Calu3 (cell line): ENCODE data around the gene ZNF8. TPM values are rescaled to one million over a fixed set of nuclear protein-coding genes. Genes with fewer than 3 reads are reported as not detected.

ENCODE experiments used
- Bru-seq: library from RNA; stranded (reverse); fragments of 400-500 nt; gene quantifications from one replicate; lab custom pipeline; 2021; lab: Mats Ljungman, UMichigan
- BruChase-seq, 2 experiments: library from RNA; stranded (reverse); fragments of 400-500 nt; gene quantifications; one replicate each; lab custom pipeline; 2021; lab: Mats Ljungman, UMichigan
- BruUV-seq: library from RNA; stranded (reverse); fragments of 400-500 nt; replicated peaks from 2 replicates; lab custom pipeline; 2021; lab: Mats Ljungman, UMichigan
- CTCF ChIA-PET: fragments of 300-600 bp; sonication (Branson Sonifier 250); formaldehyde crosslinking; loops from one replicate; lab custom pipeline; 2022; ENCODE audit warnings: antibody characterized with exemption; lab: Charles Lee
- DNase-seq: peaks from one replicate; pipeline ENCODE4 v3.0.0; 2022
- H3K27ac Mint-ChIP-seq: one replicate; pipeline ENCODE4 v1.8.0; 2022; ENCODE audit warnings: mixed read lengths; ENCODE audit not compliant: unreplicated experiment
- H3K27me3 Mint-ChIP-seq: one replicate; pipeline ENCODE4 v1.8.0; 2022; ENCODE audit warnings: mixed read lengths; ENCODE audit not compliant: unreplicated experiment
- H3K36me3 Mint-ChIP-seq: one replicate; pipeline ENCODE4 v1.8.0; 2022; ENCODE audit warnings: mild to moderate bottlenecking, moderate library complexity, mixed read lengths; ENCODE audit not compliant: insufficient read depth, unreplicated experiment
- H3K4me1 Mint-ChIP-seq: one replicate; pipeline ENCODE4 v1.8.0; 2022; ENCODE audit warnings: mild to moderate bottlenecking, low read depth, mixed read lengths; ENCODE audit not compliant: unreplicated experiment
- H3K4me3 Mint-ChIP-seq: one replicate; pipeline ENCODE4 v1.8.0; 2022; ENCODE audit warnings: mild to moderate bottlenecking, low read depth, moderate library complexity, mixed read lengths; ENCODE audit not compliant: unreplicated experiment
- H3K9me3 Mint-ChIP-seq: one replicate; pipeline ENCODE4 v1.8.0; 2022; ENCODE audit warnings: low read depth, mixed read lengths; ENCODE audit not compliant: unreplicated experiment
- CTCF ChIP-seq: fragments of 200-600 bp; IDR thresholded peaks from one replicate; pipeline ENCODE4 v1.8.0; 2022; ENCODE audit warnings: antibody characterized with exemption; ENCODE audit not compliant: unreplicated experiment
- intact Hi-C: fragments of 100-400 bp; cut with micrococcal nuclease; formaldehyde crosslinking; loops from one replicate; pipeline ENCODE4 v1.10.0; 2022; ENCODE audit not compliant: unreplicated experiment
- long read RNA-seq: library from polyadenylated mRNA; stranded (forward); transcript quantifications from one replicate; pipeline ENCODE4 v2.0.0, GENCODE V29; 2022
- total RNA-seq: library from RNA; stranded (reverse); gene quantifications from 2 replicates; pipeline ENCODE4 v1.2.3, GENCODE V29; 2022

The ZNF8 gene
- total RNA-seq (12.1 and 12.8 TPM in 2 replicates), Bru-seq, nascent RNA (percentile 81 among the genes with signal in this experiment), BruChase-seq, experiment 1, labeled RNA remaining after a 6-hour chase (percentile 93 among the genes with signal in this experiment), BruChase-seq, experiment 2, labeled RNA remaining after a 2-hour chase (percentile 97 among the genes with signal in this experiment)
- long read RNA-seq, full-length matches to known transcripts: 2 of 3 reads
- long read RNA-seq, partial matches to known transcripts: 0 of 3 reads
- long read RNA-seq, other reads (novel, unspliced or antisense): 1 of 3 reads

GRCh38 chr19:58278541-58279041 is at the start of gene ZNF8:
ZNF8 (plus strand) TSS chr19:58278955; CDS start chr19:58279082, 127 bp downstream.
- peaks cover 57% of the 10 kb centered on the region for H3K36me3 Mint-ChIP-seq
- H3K27ac Mint-ChIP-seq: peak within 1 kb of the TSS; percentile 96
- no TSS peak for BruUV-seq
- no peaks in the 10 kb centered on the region for H3K27me3 Mint-ChIP-seq
- DNase-seq: peak; percentile 99
- TF ChIP-seq CTCF: no peak
- H3K9me3 Mint-ChIP-seq: peaks cover 18% of the 10 kb centered on the region
- intact Hi-C loops: loop anchor here (1.0 kb wide), 1 partner anchor 27 kb away; the partner anchor contains the start of gene ERVK3-1
- peak within 1 kb of the TSS; percentile 96 for H3K4me3 Mint-ChIP-seq
- CTCF ChIA-PET: interaction anchor here (1.0 kb wide), 1 partner anchor 276 kb away, joined by 3 read pairs; the partner anchor contains the start of gene CHMP2A
- H3K4me1 Mint-ChIP-seq: peaks cover 10% of the 10 kb centered on the region

GRCh38 chr19:58229255-58229639 is 49.5 kb upstream of the ZNF8 start:
- Mint-ChIP-seq H3K9me3 (peaks cover 27% of the 10 kb centered on the region), H3K36me3 (peaks cover 62% of the 10 kb centered on the region), H3K27ac (peak overlapping the region; percentile 66), H3K4me1 (peaks cover 18% of the 10 kb centered on the region), H3K4me3 (peak overlapping the region; percentile 86), H3K27me3 (no peaks in the 10 kb centered on the region)
- no TSS peak for BruUV-seq
- intact Hi-C loops: no loop called here
- CTCF ChIA-PET: no interaction called here
- DNase-seq: peak; percentile 31
- peak; percentile 25 for TF ChIP-seq CTCF

GRCh38 chr19:58237324-58237723 is 41.4 kb upstream of the ZNF8 start:
- no peak overlapping the region for H3K4me3 Mint-ChIP-seq
- BruUV-seq: no TSS peak
- intact Hi-C loops: no loop called here
- H3K9me3 Mint-ChIP-seq: peaks cover 20% of the 10 kb centered on the region
- no peak for TF ChIP-seq CTCF
- no peak overlapping the region for H3K27ac Mint-ChIP-seq
- H3K36me3 Mint-ChIP-seq: peaks cover 78% of the 10 kb centered on the region
- CTCF ChIA-PET: interaction anchor here (0.6 kb wide), 1 partner anchor 16 kb away, joined by 3 read pairs; no protein-coding TSS in a partner anchor
- H3K4me1 Mint-ChIP-seq: no peaks in the 10 kb centered on the region
- no peaks in the 10 kb centered on the region for H3K27me3 Mint-ChIP-seq
- DNase-seq: no peak

GRCh38 chr19:58243351-58243750 is 35.4 kb upstream of the ZNF8 start:
- H3K4me1 Mint-ChIP-seq: no peaks in the 10 kb centered on the region
- H3K27ac Mint-ChIP-seq: peak overlapping the region; percentile 58
- H3K9me3 Mint-ChIP-seq: peaks cover 17% of the 10 kb centered on the region
- no peaks in the 10 kb centered on the region for H3K27me3 Mint-ChIP-seq
- no peak for TF ChIP-seq CTCF
- CTCF ChIA-PET: no interaction called here
- peaks cover 98% of the 10 kb centered on the region for H3K36me3 Mint-ChIP-seq
- no TSS peak for BruUV-seq
- DNase-seq: no peak
- H3K4me3 Mint-ChIP-seq: no peak overlapping the region
- intact Hi-C loops: no loop called here
